Sigmoid colon (tissue), 3 donors: ENCODE data around the gene MRTFA.

Experiments used
- POLR2A ChIP-seq, 2 donors: fragments of 450-650 bp; IDR thresholded peaks; one replicate each; pipeline ENCODE4 v1.6.1; 2016; ENCODE audit warnings: antibody characterized with exemption in 2 of 2, mild to moderate bottlenecking in 2 of 2, moderate library complexity in 2 of 2
- TF ChIP-seq, protein P1 (sequence below), 4 experiments: fragments of 450-650 bp in 3 of 4; fragments of 200-600 bp in 1 of 4; IDR thresholded peaks; one replicate each; pipeline ENCODE4 v1.5.1; 2016 to 2019; ENCODE audit warnings: antibody characterized with exemption in 4 of 4, mild to moderate bottlenecking in 3 of 4, moderate library complexity in 2 of 4

DNA sequence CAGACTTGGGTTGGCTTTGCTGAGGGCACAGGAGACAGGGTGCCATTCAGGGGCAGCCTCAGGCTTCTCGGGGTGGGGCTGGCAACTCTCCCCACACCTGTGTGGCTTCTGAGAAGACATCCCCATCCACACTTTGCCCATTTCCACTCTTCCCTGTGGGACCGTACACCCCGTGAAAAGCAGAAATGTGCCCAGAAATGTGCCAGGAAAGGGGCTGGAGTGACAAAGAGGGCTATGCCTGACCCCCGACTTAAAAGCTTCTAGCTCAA, 215.5 kb downstream of the MRTFA start:
- TF ChIP-seq, protein P1, sequence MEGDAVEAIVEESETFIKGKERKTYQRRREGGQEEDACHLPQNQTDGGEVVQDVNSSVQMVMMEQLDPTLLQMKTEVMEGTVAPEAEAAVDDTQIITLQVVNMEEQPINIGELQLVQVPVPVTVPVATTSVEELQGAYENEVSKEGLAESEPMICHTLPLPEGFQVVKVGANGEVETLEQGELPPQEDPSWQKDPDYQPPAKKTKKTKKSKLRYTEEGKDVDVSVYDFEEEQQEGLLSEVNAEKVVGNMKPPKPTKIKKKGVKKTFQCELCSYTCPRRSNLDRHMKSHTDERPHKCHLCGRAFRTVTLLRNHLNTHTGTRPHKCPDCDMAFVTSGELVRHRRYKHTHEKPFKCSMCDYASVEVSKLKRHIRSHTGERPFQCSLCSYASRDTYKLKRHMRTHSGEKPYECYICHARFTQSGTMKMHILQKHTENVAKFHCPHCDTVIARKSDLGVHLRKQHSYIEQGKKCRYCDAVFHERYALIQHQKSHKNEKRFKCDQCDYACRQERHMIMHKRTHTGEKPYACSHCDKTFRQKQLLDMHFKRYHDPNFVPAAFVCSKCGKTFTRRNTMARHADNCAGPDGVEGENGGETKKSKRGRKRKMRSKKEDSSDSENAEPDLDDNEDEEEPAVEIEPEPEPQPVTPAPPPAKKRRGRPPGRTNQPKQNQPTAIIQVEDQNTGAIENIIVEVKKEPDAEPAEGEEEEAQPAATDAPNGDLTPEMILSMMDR (IDR thresholded peaks at IDR 0.05): no peak
- no peak for TF ChIP-seq POLR2A (IDR thresholded peaks at IDR 0.05)
